SU-DHL-6 (cell line): ENCODE results near the gene EHD4.

ENCODE experiments used
- H2AFZ ChIP-seq: fragments of 200-600 bp; sonication (generic); 2 replicates; pipeline ENCODE4 v1.6.1; 2014; ENCODE audit warnings: low read depth, mild to moderate bottlenecking, moderate library complexity, mixed read lengths, antibody characterized with exemption, low read length; ENCODE audit not compliant: severe bottlenecking
- H3F3A ChIP-seq: fragments of 200-600 bp; shearing (Covaris generic); 2 replicates; pipeline ENCODE4 v1.6.0; 2016; ENCODE audit warnings: antibody characterized with exemption, mild to moderate bottlenecking; ENCODE audit not compliant: insufficient read depth
- H3K27ac ChIP-seq: fragments of 200-600 bp; sonication (generic); 2 replicates; pipeline ENCODE4 v1.5.1; 2016; ENCODE audit warnings: low read depth, mild to moderate bottlenecking, low read length, moderate library complexity, mixed read lengths
- H3K27me3 ChIP-seq: fragments of 200-600 bp; sonication (generic), shearing (Covaris generic); 2 replicates; pipeline ENCODE4 v1.6.0; 2014; ENCODE audit warnings: mild to moderate bottlenecking, low read length
- H3K36me3 ChIP-seq: fragments of 200-600 bp; sonication (generic); 2 replicates; pipeline ENCODE4 v1.6.1; 2014; ENCODE audit warnings: mild to moderate bottlenecking, low read length, mixed read lengths
- H3K4me2 ChIP-seq: fragments of 300-600, 200-600 bp; shearing (Covaris generic), sonication (generic); 2 replicates; pipeline ENCODE4 v1.6.0; 2014; ENCODE audit warnings: low read length, low read depth, mild to moderate bottlenecking; ENCODE audit not compliant: poor library complexity, severe bottlenecking
- H3K4me3 ChIP-seq: fragments of 200-600 bp; sonication (generic); 2 replicates; pipeline ENCODE4 v1.5.1; 2014; ENCODE audit warnings: antibody characterized with exemption, low read length, mild to moderate bottlenecking, mixed read lengths; ENCODE audit not compliant: insufficient read depth, poor library complexity, severe bottlenecking
- H3K79me2 ChIP-seq: fragments of 200-600 bp; sonication (generic); 2 replicates; pipeline ENCODE4 v1.6.1; 2014; ENCODE audit warnings: mild to moderate bottlenecking, low read length, moderate library complexity; ENCODE audit not compliant: insufficient read depth
- H3K9ac ChIP-seq: fragments of 200-600 bp; sonication (generic); 2 replicates; pipeline ENCODE4 v1.7.0; 2014; ENCODE audit warnings: mild to moderate bottlenecking, low read length
- H3K9me2 ChIP-seq: fragments of 200-600 bp; sonication (generic); replicated peaks from 2 replicates; pipeline ENCODE4 v1.6.1; 2014; ENCODE audit warnings: low read length; ENCODE audit not compliant: insufficient read depth
- H3K9me3 ChIP-seq: fragments of 200-600 bp; sonication (generic); 2 replicates; pipeline ENCODE4 v1.6.1; 2014; ENCODE audit warnings: low read length, mixed read lengths; ENCODE audit not compliant: insufficient read depth
- H4K20me1 ChIP-seq: fragments of 200-600 bp; sonication (generic); 2 replicates; pipeline ENCODE4 v1.6.1; 2014; ENCODE audit warnings: low read depth, mild to moderate bottlenecking, antibody characterized with exemption, low read length, moderate library complexity, mixed read lengths
- CTCF ChIP-seq: fragments of 200-600 bp; sonication (generic); IDR thresholded peaks from one replicate; pipeline ENCODE4 v1.5.1; 2017; ENCODE audit warnings: antibody characterized with exemption, mild to moderate bottlenecking, low read length, moderate library complexity; ENCODE audit not compliant: insufficient read depth, poor library complexity, severe bottlenecking
- EZH2phosphoT487 ChIP-seq: fragments of 200-600 bp; sonication (generic), shearing (Covaris generic); conservative IDR thresholded peaks from 2 replicates; pipeline ENCODE4 v1.6.1; 2018; ENCODE audit warnings: mild to moderate bottlenecking, antibody characterized with exemption, low read length, moderate library complexity, mixed read lengths

The EHD4 gene

DNA sequence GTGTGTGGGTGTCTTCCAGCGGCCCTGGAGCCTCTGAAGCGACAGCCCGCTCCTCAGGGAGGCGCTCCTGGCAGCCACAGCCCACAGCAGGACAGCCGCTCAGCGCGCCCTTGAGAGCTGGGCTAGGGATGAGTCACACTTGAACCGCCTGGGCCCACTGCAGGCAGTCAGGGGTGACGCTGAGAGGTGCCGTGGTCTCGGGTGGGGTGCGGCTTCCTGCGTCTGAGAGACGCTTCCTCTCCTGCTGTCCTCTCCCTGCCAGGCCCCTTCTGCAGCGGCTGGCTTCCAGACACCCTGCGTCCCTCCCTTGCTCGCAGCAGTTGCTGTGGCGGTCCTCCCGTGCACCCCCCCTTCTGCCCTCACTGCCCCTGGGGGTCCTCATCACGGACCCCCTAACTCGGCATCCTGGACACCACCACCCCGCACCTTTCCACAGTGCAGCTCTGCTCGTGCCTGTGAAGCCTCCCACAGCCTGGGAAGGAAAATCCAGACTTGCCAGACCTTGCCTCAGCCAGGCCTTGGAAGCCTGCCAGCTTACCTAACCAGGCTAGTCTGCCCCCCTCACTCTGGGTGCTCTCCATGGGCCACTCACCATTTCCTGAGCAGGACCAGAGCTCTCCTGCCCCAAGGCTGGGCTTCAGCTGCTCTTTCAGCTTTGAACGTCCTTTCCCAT, 77.4 kb downstream of the EHD4 start:
- Histone ChIP-seq H3K27ac (no peak overlapping the region), H3K9ac (no peak overlapping the region), H3F3A (no peaks in the 10 kb centered on the region), H4K20me1 (no peaks in the 10 kb centered on the region), H3K27me3 (no peaks in the 10 kb centered on the region), H3K36me3 (no peaks in the 10 kb centered on the region), H3K79me2 (no peaks in the 10 kb centered on the region), H3K9me2 (no peaks in the 10 kb centered on the region), H3K9me3 (no peaks in the 10 kb centered on the region), H3K4me3 (no peak overlapping the region), H2AFZ (no peak overlapping the region), H3K4me2 (no peak overlapping the region)
- TF ChIP-seq CTCF (no peak), EZH2phosphoT487 (no peak)

GRCh38 chr15:41894251-41894790, 78.0 kb downstream of the EHD4 start:
- Histone ChIP-seq H2AFZ (no peak overlapping the region), H3K36me3 (no peaks in the 10 kb centered on the region), H3K79me2 (no peaks in the 10 kb centered on the region), H3K4me2 (no peak overlapping the region), H4K20me1 (no peaks in the 10 kb centered on the region), H3F3A (no peaks in the 10 kb centered on the region), H3K9me2 (no peaks in the 10 kb centered on the region), H3K4me3 (no peak overlapping the region), H3K9ac (no peak overlapping the region), H3K27me3 (no peaks in the 10 kb centered on the region), H3K27ac (no peak overlapping the region), H3K9me3 (no peaks in the 10 kb centered on the region)
- TF ChIP-seq EZH2phosphoT487: no peak
- TF ChIP-seq CTCF: no peak

DNA sequence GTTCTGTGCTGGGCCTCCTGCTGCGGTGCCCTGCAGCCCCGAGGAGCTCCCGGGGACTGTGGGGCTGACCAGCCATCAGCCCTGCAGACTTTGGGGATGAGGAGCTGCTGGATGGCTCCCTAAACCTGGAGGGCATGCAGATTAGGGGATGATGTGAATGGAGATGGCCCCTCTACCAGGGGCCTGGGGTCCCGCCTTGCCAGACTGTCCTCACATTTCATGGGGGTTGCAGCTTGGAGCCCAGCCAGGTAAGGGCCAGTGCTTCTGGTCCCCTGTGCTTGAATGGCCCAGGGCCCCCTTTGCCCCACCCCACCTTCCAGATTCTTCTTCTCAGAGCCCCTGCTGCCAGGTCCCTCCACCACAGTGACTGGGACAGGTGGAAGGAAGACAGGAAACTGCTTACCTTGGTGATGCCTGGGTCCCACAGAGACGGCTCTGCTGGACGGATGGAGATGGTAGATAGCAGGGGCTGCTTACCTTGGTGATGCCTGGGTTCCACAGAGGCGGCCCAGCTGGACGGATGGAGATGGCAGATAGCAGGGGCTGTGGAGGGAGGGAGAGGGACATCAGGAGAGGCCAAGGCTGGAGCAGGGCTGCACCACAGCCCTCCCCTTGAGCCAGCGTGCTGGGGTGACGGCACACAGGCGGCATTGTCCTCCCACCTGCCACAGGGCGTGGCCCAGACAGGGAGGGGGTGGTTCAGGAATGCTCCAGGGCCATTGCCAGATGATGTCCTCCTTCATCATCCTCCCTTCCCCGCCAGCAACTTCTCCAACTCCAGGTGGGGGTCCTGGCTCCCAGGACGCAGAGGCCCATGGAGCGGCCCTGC, 78.7 kb downstream of the EHD4 start, which contains the start of gene SPTBN5:
SPTBN5 (minus strand) TSS at position 632 of the 829 bp plus-strand sequence; CDS start at position 76, 556 bp downstream.
- Histone ChIP-seq H3K4me2 (no peak within 1 kb of the TSS), H3K9ac (no peak within 1 kb of the TSS), H3K9me3 (no peaks in the 10 kb centered on the region)

More for the DNA sequence above, 78.7 kb downstream of the EHD4 start, which contains the start of gene SPTBN5:
- Histone ChIP-seq H3K79me2 (no peaks in the 10 kb centered on the region), H4K20me1 (no peaks in the 10 kb centered on the region), H2AFZ (no peak within 1 kb of the TSS), H3F3A (no peaks in the 10 kb centered on the region), H3K27me3 (no peaks in the 10 kb centered on the region), H3K4me3 (no peak within 1 kb of the TSS), H3K36me3 (no peaks in the 10 kb centered on the region), H3K9me2 (no peaks in the 10 kb centered on the region), H3K27ac (no peak within 1 kb of the TSS)
- TF ChIP-seq EZH2phosphoT487: no peak
- no peak for TF ChIP-seq CTCF
